ENCODE data around the gene MTMR1. TPM values are rescaled to one million over a fixed set of nuclear protein-coding genes. Genes with fewer than 3 reads are reported as not detected.

MTMR1 gene
- total RNA-seq, 1 experiment from 2014 or later: 15.6 TPM

GRCh38 chrX:150690126-150690525 lies 3.1 kb upstream of the MTMR1 start:
- Mint-ChIP-seq H3K4me3 (no peak overlapping the region), H3K27ac (no peak overlapping the region)
- POLR2A ChIA-PET: no interaction called here

DNA sequence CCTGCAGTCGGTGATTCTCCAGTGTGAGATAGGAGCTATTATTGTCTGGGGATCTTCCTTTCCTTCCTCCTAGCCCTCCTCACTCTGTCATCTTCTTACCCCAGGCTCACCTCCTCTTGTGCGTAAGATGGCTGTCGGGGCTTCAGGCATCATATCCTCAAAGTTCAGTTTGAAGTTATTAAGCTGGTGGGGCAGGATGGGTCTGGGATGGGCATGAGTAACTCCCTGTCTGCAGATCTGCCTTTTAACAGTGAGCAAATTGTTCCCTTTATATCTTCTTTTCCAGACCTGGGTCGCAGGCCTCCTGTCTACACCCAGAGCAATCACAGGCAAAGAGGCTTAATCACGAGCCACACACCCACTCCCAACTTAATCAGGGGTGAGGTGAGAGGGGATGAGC lies 900 bp upstream of the MTMR1 start:
- Mint-ChIP-seq H3K4me1 (peaks cover 31% of the 10 kb centered on the region), H3K27ac (no peak overlapping the region)
- ATAC-seq: no peak

More at GRCh38 chrX:150690126-150690525, 3.1 kb upstream of the MTMR1 start:
- DNase-seq (ENCODE audit: low spot score) (no peak), ATAC-seq (no peak)
- no peaks in the 10 kb centered on the region for H3K36me3 Mint-ChIP-seq
- CTCF ChIA-PET: no interaction called here
- H3K4me1 Mint-ChIP-seq: peaks cover 30% of the 10 kb centered on the region
- TF ChIP-seq GTF2I (CRISPR knock-in tag; conservative IDR thresholded peaks at IDR 0.05): no peak
- no peak for TF ChIP-seq USF2 (CRISPR knock-in tag; IDR thresholded peaks at IDR 0.05)
- 0 out of 2 replicates have a peak, but pooled peaks have one; percentile 48 for TF ChIP-seq ZNF317 (CRISPR knock-in tag; IDR thresholded peaks at IDR 0.05; ENCODE audit: borderline replicate concordance, low read depth)
- no peak for TF ChIP-seq ATF1 (CRISPR knock-in tag; IDR thresholded peaks at IDR 0.05)
- no peak for TF ChIP-seq EMX1 (CRISPR knock-in tag; IDR thresholded peaks at IDR 0.05)
- no peak for TF ChIP-seq ESRRA (CRISPR knock-in tag; IDR thresholded peaks at IDR 0.05; ENCODE audit: borderline replicate concordance)
- TF ChIP-seq CBFB (CRISPR knock-in tag; IDR thresholded peaks at IDR 0.05; ENCODE audit: low read depth): no peak
- no peak for TF ChIP-seq ZNF423 (CRISPR knock-in tag; IDR thresholded peaks at IDR 0.05)
- peaks cover 4% of the 10 kb centered on the region for H3K9me3 Mint-ChIP-seq
- no peaks in the 10 kb centered on the region for H3K27me3 Mint-ChIP-seq (ENCODE audit: low read depth)

More for the DNA sequence above, 900 bp upstream of the MTMR1 start:
- ChIA-PET POLR2A (no interaction called here), CTCF (interaction anchor here (1.1 to 3.1 kb wide), 2 partner anchors 9 to 753 kb away, joined by 3 to 13 read pairs; no protein-coding TSS in a partner anchor)
- DNase-seq (ENCODE audit: low spot score): no peak
- H3K4me3 Mint-ChIP-seq: peak overlapping the region; percentile 71
- TF ChIP-seq ZNF425 (CRISPR knock-in tag; conservative IDR thresholded peaks at IDR 0.05) (no peak), IRF2 (CRISPR knock-in tag; IDR thresholded peaks at IDR 0.05; ENCODE audit: borderline replicate concordance, low read depth) (no peak), ETV6 (CRISPR knock-in tag; IDR thresholded peaks at IDR 0.05) (no peak), ESRRA (CRISPR knock-in tag; IDR thresholded peaks at IDR 0.05; ENCODE audit: borderline replicate concordance) (no peak), SMAD4 (CRISPR knock-in tag; IDR thresholded peaks at IDR 0.05) (no peak), PRRX2 (CRISPR knock-in tag; IDR thresholded peaks at IDR 0.05) (no peak), RORB (CRISPR knock-in tag; IDR thresholded peaks at IDR 0.05) (no peak), E2F5 (CRISPR knock-in tag; IDR thresholded peaks at IDR 0.05) (no peak), PREB (CRISPR knock-in tag; IDR thresholded peaks at IDR 0.05; ENCODE audit: borderline replicate concordance) (no peak), ZNF121 (CRISPR knock-in tag; IDR thresholded peaks at IDR 0.05) (no peak), ATF1 (CRISPR knock-in tag; IDR thresholded peaks at IDR 0.05) (no peak)
- H3K27me3 Mint-ChIP-seq (ENCODE audit: low read depth): no peaks in the 10 kb centered on the region
- peaks cover 4% of the 10 kb centered on the region for H3K9me3 Mint-ChIP-seq
- no peaks in the 10 kb centered on the region for H3K36me3 Mint-ChIP-seq

Measured in WTC11 (cell line).